Measurements from ENCODE around the gene GUCY1B1. TPM values are rescaled to one million over a fixed set of nuclear protein-coding genes. Genes with fewer than 3 reads are reported as not detected.

GUCY1B1 gene
- polyA plus RNA-seq, 3 donors: 77.1 to 80.9 (median 77.3) TPM

DNA sequence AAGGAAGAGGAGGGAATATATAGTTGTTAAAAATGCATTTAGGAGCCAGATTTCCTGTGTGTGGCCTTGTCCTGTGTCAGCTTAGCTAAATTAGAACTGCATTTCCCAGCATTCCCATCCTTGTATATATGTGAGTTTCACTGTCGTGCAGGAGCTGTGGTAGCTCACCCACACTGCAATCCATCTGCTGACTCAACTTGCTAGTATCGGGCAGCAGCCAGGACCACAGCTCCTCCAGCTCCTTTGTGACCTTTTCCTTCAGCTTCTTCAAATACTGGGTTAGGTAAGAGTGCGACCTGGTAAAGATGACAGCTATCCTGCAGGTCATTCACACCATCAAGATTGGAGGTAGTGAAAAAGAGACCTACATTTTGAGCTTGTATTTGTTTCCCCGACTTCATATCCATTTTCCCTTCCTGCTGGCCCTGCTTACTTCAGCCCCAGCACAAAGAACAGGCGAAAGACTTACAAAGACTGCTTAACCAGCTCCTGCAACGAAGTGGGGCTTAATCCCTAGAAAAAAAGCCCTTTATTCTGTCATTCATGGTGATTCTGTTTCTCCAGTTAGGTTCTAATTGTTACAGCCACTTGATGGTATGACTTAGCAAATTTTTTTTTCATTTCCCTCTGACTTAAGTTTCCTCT is 95.9 kb downstream of the GUCY1B1 start:
- no peak for DNase-seq (ENCODE audit: low read depth in 3 of 3, low spot score in 2 of 3)

- DNase-seq (ENCODE audit: low read depth in 3 of 3, low spot score in 2 of 3): no peak
These were observed 97.1 kb downstream of the GUCY1B1 start for GRCh38 chr4:155855897-155856296.

Other genes with a start within 250 kb of the GUCY1B1 start
- 10 to 100 TPM; 69.3 to 90.2 (median 88.3) TPM for gene GUCY1A1, start 92.2 kb upstream of the GUCY1B1 start, polyA plus RNA-seq (ENCODE audit: insufficient read length in 3 of 3)
- under 1 TPM in 2 of 3 donors, not detected in 1; 0.07 to 0.13 TPM for gene ASIC5, start 107.3 kb downstream of the GUCY1B1 start, polyA plus RNA-seq (ENCODE audit: insufficient read length in 3 of 3)
- gene TDO2, start 144.7 kb downstream of the GUCY1B1 start, polyA plus RNA-seq (ENCODE audit: insufficient read length in 3 of 3): 1 to 10 TPM; 1.7 to 3.3 (median 2.7) TPM
- 10 to 100 TPM; 44.3 to 57.3 (median 45.1) TPM for gene CTSO, start 194.8 kb downstream of the GUCY1B1 start, polyA plus RNA-seq (ENCODE audit: insufficient read length in 3 of 3)

All from right renal cortex interstitium (tissue), 3 donors.